Glutamatergic neuron (in vitro differentiated cells): Measurements from ENCODE around the gene DPYSL3. TPM values are rescaled to one million over a fixed set of nuclear protein-coding genes. Genes with fewer than 3 reads are reported as not detected.

Source experiments
- DNase-seq: peaks from one replicate; pipeline ENCODE4 v3.0.0; 2022
- H3K27ac Mint-ChIP-seq: one replicate; pipeline ENCODE4 v1.8.0; 2020; ENCODE audit warnings: mild to moderate bottlenecking, mixed read lengths, inconsistent platforms; ENCODE audit not compliant: unreplicated experiment
- H3K27me3 Mint-ChIP-seq: one replicate; pipeline ENCODE4 v1.8.0; 2020; ENCODE audit warnings: mild to moderate bottlenecking, moderate library complexity, mixed read lengths, inconsistent platforms; ENCODE audit not compliant: unreplicated experiment
- H3K36me3 Mint-ChIP-seq: one replicate; pipeline ENCODE4 v1.8.0; 2020; ENCODE audit warnings: mild to moderate bottlenecking, mixed read lengths, inconsistent platforms; ENCODE audit not compliant: unreplicated experiment
- H3K4me1 Mint-ChIP-seq: one replicate; pipeline ENCODE4 v1.8.0; 2020; ENCODE audit warnings: mild to moderate bottlenecking, low read depth, mixed read lengths, inconsistent platforms; ENCODE audit not compliant: unreplicated experiment
- H3K4me3 Mint-ChIP-seq: one replicate; pipeline ENCODE4 v1.8.0; 2020; ENCODE audit warnings: mild to moderate bottlenecking, mixed read lengths, inconsistent platforms; ENCODE audit not compliant: unreplicated experiment
- H3K9me3 Mint-ChIP-seq: one replicate; pipeline ENCODE4 v1.8.0; 2020; ENCODE audit warnings: mild to moderate bottlenecking, moderate library complexity, mixed read lengths, inconsistent platforms; ENCODE audit not compliant: unreplicated experiment
- CTCF ChIP-seq: fragments of 200-600 bp; sonication (generic); IDR thresholded peaks from one replicate; pipeline ENCODE4 v1.5.0; 2021; ENCODE audit not compliant: partially characterized antibody, unreplicated experiment
- total RNA-seq: library from RNA; stranded (reverse); fragmentation: NEBNext Ultra II Directional; extraction: Animal tissue kit (Norgen Biotek cat#: 25700); gene quantifications from one replicate; pipeline ENCODE4 v1.2.1, GENCODE V29; 2021; ENCODE audit not compliant: unreplicated experiment

DPYSL3 gene
- total RNA-seq, 1 donor from 2014 or later: 571 TPM

- no peak for TF ChIP-seq CTCF
- no peak for DNase-seq
- Mint-ChIP-seq H3K9me3 (peaks cover 4% of the 10 kb centered on the region), H3K4me3 (no peak overlapping the region), H3K36me3 (no peaks in the 10 kb centered on the region), H3K4me1 (peaks cover 56% of the 10 kb centered on the region), H3K27ac (no peak overlapping the region), H3K27me3 (no peaks in the 10 kb centered on the region)
Measured at GRCh38 chr5:147432323-147432722, 77.5 kb downstream of the DPYSL3 start.

- no peak overlapping the region for H3K27ac Mint-ChIP-seq
Measured at GRCh38 chr5:147431586-147431985, 78.3 kb downstream of the DPYSL3 start.

GRCh38 chr5:147430628-147431027 lies 79.2 kb downstream of the DPYSL3 start:
- no peak for TF ChIP-seq CTCF
- H3K27me3 Mint-ChIP-seq: peaks cover 2% of the 10 kb centered on the region
- peaks cover 62% of the 10 kb centered on the region for H3K4me1 Mint-ChIP-seq
- H3K36me3 Mint-ChIP-seq: no peaks in the 10 kb centered on the region
- H3K4me3 Mint-ChIP-seq: no peak overlapping the region
- H3K27ac Mint-ChIP-seq: no peak overlapping the region
- H3K9me3 Mint-ChIP-seq: peaks cover 4% of the 10 kb centered on the region
- DNase-seq: no peak

More at GRCh38 chr5:147431586-147431985, 78.3 kb downstream of the DPYSL3 start:
- Mint-ChIP-seq H3K4me3 (no peak overlapping the region), H3K9me3 (peaks cover 4% of the 10 kb centered on the region), H3K27me3 (no peaks in the 10 kb centered on the region), H3K36me3 (no peaks in the 10 kb centered on the region), H3K4me1 (peaks cover 57% of the 10 kb centered on the region)
- no peak for TF ChIP-seq CTCF
- no peak for DNase-seq

GRCh38 chr5:147427521-147428401 lies 82.1 kb downstream of the DPYSL3 start:
- Mint-ChIP-seq H3K4me3 (no peak overlapping the region), H3K4me1 (peaks cover 49% of the 10 kb centered on the region), H3K36me3 (peaks cover 16% of the 10 kb centered on the region), H3K27me3 (peaks cover 2% of the 10 kb centered on the region), H3K9me3 (peaks cover 6% of the 10 kb centered on the region), H3K27ac (no peak overlapping the region)
- DNase-seq: no peak
- no peak for TF ChIP-seq CTCF
